ENCODE data around the gene IPPK. TPM values are rescaled to one million over a fixed set of nuclear protein-coding genes. Genes with fewer than 3 reads are reported as not detected.

The IPPK gene
- total RNA-seq, 4 donors from 2014 or later, result 8.0 to 18.8 (median 11.0) TPM

- Histone ChIP-seq H3K27me3 (no peaks in the 10 kb centered on the region), H3K27ac (no peak overlapping the region), H3K4me1 (peaks cover 0 to 55% (median 12%) of the 10 kb centered on the region in 4 donors), H3K4me3 (no peak overlapping the region), H3K9me3 (peaks cover 0 to 11% (median 3%) of the 10 kb centered on the region in 4 donors), H3K36me3 (peaks cover 0 to 3% (median 0%) of the 10 kb centered on the region in 3 donors)
- TF ChIP-seq EP300 (IDR thresholded peaks at IDR 0.05) (no peak), POLR2A (IDR thresholded peaks at IDR 0.05) (no peak), CTCF (IDR thresholded peaks at IDR 0.05) (no peak)
- no peak for DNase-seq (ENCODE audit: low spot score in 2 of 2)
- WGBS, 2 donors, result 85 to 96% methylated on average over 5 of the region's 5 CpGs
Measured at GRCh38 chr9:92605224-92605623, 64.7 kb downstream of the IPPK start.

- peaks cover 0 to 60% (median 9%) of the 10 kb centered on the region in 4 donors for H3K4me1 ChIP-seq
- H3K9me3 ChIP-seq, result peaks cover 0 to 11% (median 3%) of the 10 kb centered on the region in 4 donors
- no peak overlapping the region for H3K27ac ChIP-seq
- H3K36me3 ChIP-seq, result no peaks in the 10 kb centered on the region
- no peak for TF ChIP-seq CTCF (IDR thresholded peaks at IDR 0.05)
- no peak for TF ChIP-seq POLR2A (IDR thresholded peaks at IDR 0.05)
- no peak for TF ChIP-seq EP300 (IDR thresholded peaks at IDR 0.05)
- H3K4me3 ChIP-seq, result no peak overlapping the region
- 86 to 93% methylated on average over 5 of the region's 5 CpGs for WGBS, 2 donors
- DNase-seq (ENCODE audit: low spot score in 2 of 2), result no peak
- H3K27me3 ChIP-seq, result no peaks in the 10 kb centered on the region
Measured at GRCh38 chr9:92603990-92604389, 65.9 kb downstream of the IPPK start.

DNA sequence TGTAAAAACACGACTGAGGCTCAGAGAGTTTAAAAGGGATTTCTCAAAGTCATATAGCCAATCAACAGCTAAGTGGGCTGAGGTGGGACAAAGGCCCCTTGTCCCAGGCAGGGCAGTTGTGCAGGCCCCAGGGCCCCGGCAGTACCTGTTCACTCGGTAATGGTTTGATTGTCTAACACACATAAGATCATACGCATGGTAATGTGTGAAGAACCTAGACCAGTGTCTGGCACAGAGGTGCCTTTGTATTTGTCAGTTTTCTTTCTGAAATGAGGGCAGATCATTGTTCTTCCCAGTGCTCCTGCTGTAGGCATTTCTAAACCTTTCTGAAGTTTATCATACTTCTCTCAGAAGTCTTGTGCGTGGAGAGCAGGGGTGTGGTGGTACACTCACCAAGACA is 66.8 kb downstream of the IPPK start:
- no peaks in the 10 kb centered on the region for H3K36me3 ChIP-seq
- 51 to 68% methylated on average over 5 of the region's 5 CpGs for WGBS, 2 donors
- H3K27me3 ChIP-seq, result no peaks in the 10 kb centered on the region
- no peak for DNase-seq (ENCODE audit: low spot score in 2 of 2)
- H3K4me1 ChIP-seq, result peaks cover 0 to 60% (median 11%) of the 10 kb centered on the region in 4 donors
- no peak overlapping the region for H3K27ac ChIP-seq
- no peak overlapping the region for H3K4me3 ChIP-seq
- TF ChIP-seq EP300 (IDR thresholded peaks at IDR 0.05) (no peak), POLR2A (IDR thresholded peaks at IDR 0.05) (no peak), CTCF (IDR thresholded peaks at IDR 0.05) (no peak)
- peaks cover 0 to 11% (median 3%) of the 10 kb centered on the region in 4 donors for H3K9me3 ChIP-seq

DNA sequence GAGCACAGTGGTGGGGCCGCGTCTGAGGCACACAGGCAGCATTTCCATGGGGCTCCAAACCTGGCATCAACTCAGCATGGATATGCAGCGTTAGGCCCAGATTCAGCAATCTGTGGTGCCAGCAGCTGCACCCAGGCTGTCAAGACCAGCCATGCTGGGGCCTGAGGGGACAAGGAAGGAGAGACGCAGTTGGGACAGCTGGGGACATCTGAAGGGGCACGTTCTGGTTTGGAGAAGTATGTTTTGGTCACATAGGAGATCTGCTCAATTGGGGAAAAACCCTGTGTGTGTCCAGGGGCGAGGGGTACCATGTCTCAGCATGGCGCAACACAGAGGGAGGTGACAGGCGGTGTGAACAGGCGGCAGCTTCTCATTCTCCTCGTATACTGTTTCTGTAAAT is 67.5 kb downstream of the IPPK start:
- H3K9me3 ChIP-seq, result peaks cover 0 to 11% (median 3%) of the 10 kb centered on the region in 4 donors
- TF ChIP-seq EP300 (IDR thresholded peaks at IDR 0.05) (no peak), POLR2A (IDR thresholded peaks at IDR 0.05) (no peak), CTCF (IDR thresholded peaks at IDR 0.05) (no peak)
- DNase-seq (ENCODE audit: low spot score in 2 of 2), result no peak
- peak overlapping the region in 1 of 4 donors; percentile 63 for H3K27ac ChIP-seq
- peaks cover 0 to 60% (median 10%) of the 10 kb centered on the region in 4 donors for H3K4me1 ChIP-seq
- no peak overlapping the region for H3K4me3 ChIP-seq
- WGBS, 2 donors, result 95 to 96% methylated on average over 10 of the region's 10 CpGs
- no peaks in the 10 kb centered on the region for H3K36me3 ChIP-seq
- H3K27me3 ChIP-seq, result no peaks in the 10 kb centered on the region

- WGBS, 2 donors, result 63 to 65% methylated on average over 12 of the region's 12 CpGs
- TF ChIP-seq EP300 (IDR thresholded peaks at IDR 0.05) (no peak), POLR2A (IDR thresholded peaks at IDR 0.05) (no peak), CTCF (IDR thresholded peaks at IDR 0.05) (no peak)
- no peaks in the 10 kb centered on the region for H3K27me3 ChIP-seq
- no peak overlapping the region for H3K4me3 ChIP-seq
- peaks cover 0 to 56% (median 10%) of the 10 kb centered on the region in 4 donors for H3K4me1 ChIP-seq
- no peak for DNase-seq (ENCODE audit: low spot score in 2 of 2)
- H3K9me3 ChIP-seq, result peaks cover 0 to 11% (median 3%) of the 10 kb centered on the region in 4 donors
- H3K36me3 ChIP-seq, result no peaks in the 10 kb centered on the region
- peak overlapping the region in 3 of 4 donors; percentile 8 to 72 (median 63) for H3K27ac ChIP-seq
Measured at GRCh38 chr9:92601451-92601850, 68.5 kb downstream of the IPPK start.

Data from tibial nerve (tissue), 4 donors.